Left ventricle myocardium inferior (tissue), 1 donor: ENCODE data around the gene PPM1L. TPM values are rescaled to one million over a fixed set of nuclear protein-coding genes. Genes with fewer than 3 reads are reported as not detected.
"Not testable (repeated sequence)": the region's sequence is repeated elsewhere in the genome, so short reads cannot be mapped to it uniquely, and the experiment has no call there.

ENCODE experiments used
- DNase-seq: peaks from one replicate; pipeline ENCODE4 v3.0.0-alpha.2; 2020
- H3K27ac ChIP-seq: fragments of 200-600 bp; replicated peaks from 2 replicates; pipeline ENCODE4 v1.8.0; 2021
- H3K27me3 ChIP-seq: fragments of 200-600 bp; 2 replicates; pipeline ENCODE4 v1.8.0; 2021; ENCODE audit warnings: low read depth
- H3K36me3 ChIP-seq: fragments of 200-600 bp; 2 replicates; pipeline ENCODE4 v1.8.0; 2021
- H3K4me1 ChIP-seq: fragments of 200-600 bp; 2 replicates; pipeline ENCODE4 v1.8.0; 2021
- H3K4me3 ChIP-seq: fragments of 200-600 bp; 2 replicates; pipeline ENCODE4 v1.8.0; 2021; ENCODE audit warnings: mild to moderate bottlenecking, moderate library complexity
- H3K9me3 ChIP-seq: fragments of 200-600 bp; replicated peaks from 2 replicates; pipeline ENCODE4 v1.8.0; 2021
- CTCF ChIP-seq: fragments of 200-600 bp; IDR thresholded peaks from 2 replicates; pipeline ENCODE4 v1.8.0; 2021; ENCODE audit warnings: antibody characterized with exemption, mild to moderate bottlenecking, borderline replicate concordance
- intact Hi-C: fragments of 100-400 bp; cut with micrococcal nuclease; formaldehyde crosslinking; loops from one replicate; pipeline ENCODE4 v1.11.0; 2022
- total RNA-seq: library from RNA; stranded (reverse); fragmentation: NEBNext Ultra II Directional; extraction: Animal tissue kit (Norgen Biotek cat#: 25700); gene quantifications from one replicate; pipeline ENCODE4 v1.2.1, GENCODE V29; 2021
- donor health status: DM: no; HTN: yes; CAD: no; lungs with severe emphysema.

Gene PPM1L
- total RNA-seq, 1 donor from 2014 or later, result 51.1 TPM

DNA sequence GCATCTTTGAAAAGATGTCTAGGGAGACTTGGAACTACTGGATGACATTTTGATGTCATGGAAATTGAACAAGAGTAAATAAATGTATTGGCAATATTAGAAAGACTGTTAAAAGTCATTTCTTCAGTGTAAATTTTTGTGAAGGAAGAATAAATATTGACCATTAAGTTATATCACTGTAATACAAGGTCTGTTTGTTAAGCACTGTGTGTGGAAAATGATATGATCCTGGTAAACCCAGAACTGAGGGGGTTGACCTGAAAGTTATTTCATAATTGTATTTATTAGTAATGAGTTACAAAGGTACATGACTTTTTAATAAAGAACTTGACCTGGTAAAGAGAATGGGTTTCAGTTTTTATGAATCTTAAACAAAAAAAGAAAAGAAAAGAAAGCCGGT lies 242.6 kb downstream of the PPM1L start:
- Histone ChIP-seq H3K36me3 (no peaks in the 10 kb centered on the region), H3K9me3 (peaks cover 3% of the 10 kb centered on the region), H3K27me3 (no peaks in the 10 kb centered on the region), H3K4me3 (no peak overlapping the region), H3K27ac (no peak overlapping the region), H3K4me1 (peaks cover 1% of the 10 kb centered on the region)
- intact Hi-C loops, result no loop called here
- no peak for TF ChIP-seq CTCF
- no peak for DNase-seq

DNA sequence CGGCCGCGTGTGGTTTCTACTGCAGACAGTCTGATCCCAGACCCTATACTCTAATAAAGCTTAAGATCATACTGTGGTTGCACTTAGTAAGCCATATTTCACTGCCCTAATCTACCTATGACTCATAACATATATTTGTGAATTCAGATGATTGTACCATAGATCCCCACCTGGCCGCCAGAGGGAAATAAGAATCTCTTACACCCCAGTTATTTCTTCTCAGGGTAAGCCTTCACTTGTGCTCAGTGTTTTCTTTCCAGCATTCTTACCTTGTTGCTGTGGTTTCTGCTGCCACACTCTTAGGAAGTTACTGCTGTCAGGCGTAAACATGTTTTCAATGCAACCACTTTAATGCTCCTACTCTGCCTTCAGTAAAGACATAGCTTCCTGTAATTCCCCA lies 243.2 kb downstream of the PPM1L start:
- no peaks in the 10 kb centered on the region for H3K36me3 ChIP-seq
- no peak overlapping the region for H3K4me3 ChIP-seq
- no peak overlapping the region for H3K27ac ChIP-seq
- intact Hi-C loops, result no loop called here
- H3K4me1 ChIP-seq, result no peaks in the 10 kb centered on the region
- H3K9me3 ChIP-seq, result peaks cover 3% of the 10 kb centered on the region
- no peak for DNase-seq
- TF ChIP-seq CTCF, result no peak
- H3K27me3 ChIP-seq, result no peaks in the 10 kb centered on the region

DNA sequence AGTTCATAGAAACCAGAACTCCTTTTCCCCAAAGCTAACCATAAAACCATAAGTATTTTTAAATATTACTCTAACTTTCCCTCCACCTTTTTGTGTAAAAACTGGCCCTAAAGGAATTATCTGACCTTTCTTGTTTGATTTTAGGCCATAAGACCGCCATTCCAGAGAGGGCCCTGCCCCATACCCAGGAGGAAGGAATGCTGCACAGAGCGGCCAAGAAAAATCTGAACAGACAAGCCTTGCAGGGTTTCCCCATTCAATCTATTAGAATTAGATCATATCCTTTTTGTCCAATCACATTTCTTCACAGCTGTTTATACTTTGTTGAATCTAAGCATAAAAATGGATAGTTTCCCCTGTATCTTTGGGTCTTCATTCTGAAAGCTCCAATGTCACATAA lies 252.1 kb downstream of the PPM1L start:
- no peak for TF ChIP-seq CTCF
- Histone ChIP-seq H3K27me3 (no peaks in the 10 kb centered on the region), H3K27ac (no peak overlapping the region), H3K9me3 (peaks cover 4% of the 10 kb centered on the region), H3K4me1 (peaks cover 6% of the 10 kb centered on the region), H3K4me3 (no peak overlapping the region), H3K36me3 (no peaks in the 10 kb centered on the region)
- no peak for DNase-seq
- intact Hi-C loops, result no loop called here

DNA sequence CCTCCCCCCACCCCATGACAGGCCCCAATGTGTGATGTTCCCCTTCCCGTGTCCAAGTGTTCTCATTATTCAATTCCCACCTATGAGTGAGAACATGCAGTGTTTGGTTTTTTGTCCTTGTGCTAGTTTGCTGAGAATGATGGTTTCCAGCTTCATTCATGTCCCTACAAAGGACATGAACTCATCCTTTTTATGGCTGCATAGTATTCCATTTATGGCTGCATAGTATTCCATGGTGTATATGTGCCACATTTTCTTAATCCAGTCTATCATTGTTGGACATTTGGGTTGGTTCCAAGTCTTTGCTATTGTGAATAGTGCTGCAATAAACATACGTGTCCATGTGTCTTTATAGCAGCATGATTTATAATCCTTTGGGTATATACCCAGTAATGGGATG lies 254.1 kb downstream of the PPM1L start:
- peaks cover 17% of the 10 kb centered on the region for H3K4me1 ChIP-seq
- DNase-seq, H3K27me3 ChIP-seq, intact Hi-C loops, H3K4me3 ChIP-seq, H3K27ac ChIP-seq, H3K36me3 ChIP-seq, H3K9me3 ChIP-seq: not testable (repeated sequence)

- TF ChIP-seq CTCF, result no peak
- Histone ChIP-seq H3K9me3 (peaks cover 1% of the 10 kb centered on the region), H3K27ac (peak overlapping the region; percentile 66), H3K4me3 (no peak overlapping the region), H3K36me3 (no peaks in the 10 kb centered on the region), H3K4me1 (peaks cover 33% of the 10 kb centered on the region), H3K27me3 (no peaks in the 10 kb centered on the region)
- intact Hi-C loops, result no loop called here
- no peak for DNase-seq
Observed at GRCh38 chr3:161014843-161015749, 259.1 kb downstream of the PPM1L start.

- Histone ChIP-seq H3K4me1 (peaks cover 33% of the 10 kb centered on the region), H3K4me3 (no peak overlapping the region), H3K27ac (peak overlapping the region; percentile 66), H3K36me3 (no peaks in the 10 kb centered on the region), H3K27me3 (no peaks in the 10 kb centered on the region), H3K9me3 (peaks cover 14% of the 10 kb centered on the region)
- no peak for DNase-seq
- no peak for TF ChIP-seq CTCF
- intact Hi-C loops, result no loop called here
Observed at GRCh38 chr3:161016417-161017313, 260.6 kb downstream of the PPM1L start.
